Cardiac septum (tissue), 1 donor: Measurements from ENCODE around the gene SQOR. TPM values are rescaled to one million over a fixed set of nuclear protein-coding genes. Genes with fewer than 3 reads are reported as not detected.
A peak's percentile ranks its signal among the peaks of the same experiment; 100 is the strongest.

ENCODE experiments used
- DNase-seq: peaks from one replicate; pipeline ENCODE4 v3.0.0-alpha.2; 2020; ENCODE audit warnings: low spot score
- intact Hi-C: fragments of 100-400 bp; cut with DNase I; formaldehyde crosslinking; loops from one replicate; pipeline ENCODE4 v1.14.0; 2022
- total RNA-seq: library from RNA; stranded (reverse); fragmentation: NEBNext Ultra II Directional; extraction: Animal tissue kit (Norgen Biotek cat#: 25700); gene quantifications from one replicate; pipeline ENCODE4 v1.2.1, GENCODE V29; 2021
- donor health status: DM: no; HTN: no; CAD: no.

The SQOR gene
- total RNA-seq, 1 donor from 2014 or later = 12.3 TPM

DNA sequence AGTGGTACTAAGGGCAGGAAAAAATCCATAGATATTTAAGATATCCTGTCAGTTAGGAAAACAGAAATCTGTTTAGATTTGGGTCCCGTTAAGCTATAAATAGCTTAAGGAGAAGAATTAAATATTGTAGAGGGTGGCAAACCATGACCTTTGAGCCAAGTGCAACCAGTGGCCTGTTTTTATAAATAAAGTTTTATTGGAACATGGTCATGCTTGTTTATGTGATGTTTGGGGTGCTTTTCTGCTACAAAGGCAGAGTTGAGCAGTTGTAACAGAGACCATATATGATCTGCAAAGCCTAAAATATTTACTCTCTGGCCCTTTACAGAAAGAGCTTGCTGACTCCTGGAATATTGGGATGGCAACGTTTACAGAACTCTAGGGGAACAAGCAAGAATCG, 66.3 kb downstream of the SQOR start:
- intact Hi-C loops = no loop called here
- no peak for DNase-seq

DNA sequence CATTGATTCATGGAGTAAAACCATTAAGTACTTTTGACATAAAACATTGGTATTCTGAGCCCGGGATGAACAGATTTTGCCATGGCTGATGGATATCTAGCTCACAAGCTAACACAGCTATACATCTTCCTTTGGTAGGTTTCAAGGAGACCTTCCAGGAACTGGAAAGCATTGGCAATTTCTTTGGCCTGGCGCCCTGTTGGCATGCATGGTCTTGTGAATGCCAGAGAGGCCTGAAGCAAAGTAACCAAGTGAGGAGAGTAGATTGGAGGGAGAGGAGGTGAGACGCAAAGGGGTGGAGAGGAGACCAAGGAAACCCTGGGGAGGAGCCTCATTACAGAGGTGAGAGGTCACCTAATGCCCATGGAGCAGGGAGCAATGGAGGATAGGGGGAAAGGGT, 67.2 kb downstream of the SQOR start:
- intact Hi-C loops = no loop called here

DNA sequence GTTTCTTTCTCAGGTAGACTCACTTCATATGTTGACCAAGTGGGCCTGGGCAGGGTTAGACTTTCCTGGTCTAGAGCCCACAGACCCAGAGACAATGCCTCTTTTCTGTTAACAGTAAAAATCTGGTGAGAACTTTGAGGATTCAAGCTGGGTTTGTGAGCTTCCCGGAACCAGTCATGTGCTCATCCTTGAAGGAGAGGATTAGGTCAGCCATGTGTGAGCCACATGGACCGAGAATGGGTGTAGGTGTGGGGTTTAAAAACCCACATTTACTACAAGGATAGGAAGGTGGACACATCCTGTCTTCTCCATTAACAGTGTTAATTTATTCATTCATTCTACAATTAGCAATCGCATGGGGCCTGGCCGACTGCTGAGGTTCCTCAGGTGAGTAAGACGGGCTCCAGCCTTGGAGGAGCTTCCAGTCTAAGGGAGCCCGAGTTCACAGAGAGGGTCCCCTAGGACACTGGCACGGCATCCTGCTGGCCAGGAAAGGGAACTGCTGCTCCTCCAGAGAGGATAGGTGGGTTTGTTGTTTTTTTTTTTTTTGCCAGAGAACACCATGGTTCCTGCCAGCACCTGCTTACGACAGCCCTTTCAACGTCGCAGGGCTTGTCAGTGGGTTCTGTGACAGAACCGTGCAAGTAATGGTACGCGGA, 69.0 kb downstream of the SQOR start:
- DNase-seq = no peak
- intact Hi-C loops = no loop called here

More for the DNA sequence above, 67.2 kb downstream of the SQOR start:
- DNase-seq = no peak

DNA sequence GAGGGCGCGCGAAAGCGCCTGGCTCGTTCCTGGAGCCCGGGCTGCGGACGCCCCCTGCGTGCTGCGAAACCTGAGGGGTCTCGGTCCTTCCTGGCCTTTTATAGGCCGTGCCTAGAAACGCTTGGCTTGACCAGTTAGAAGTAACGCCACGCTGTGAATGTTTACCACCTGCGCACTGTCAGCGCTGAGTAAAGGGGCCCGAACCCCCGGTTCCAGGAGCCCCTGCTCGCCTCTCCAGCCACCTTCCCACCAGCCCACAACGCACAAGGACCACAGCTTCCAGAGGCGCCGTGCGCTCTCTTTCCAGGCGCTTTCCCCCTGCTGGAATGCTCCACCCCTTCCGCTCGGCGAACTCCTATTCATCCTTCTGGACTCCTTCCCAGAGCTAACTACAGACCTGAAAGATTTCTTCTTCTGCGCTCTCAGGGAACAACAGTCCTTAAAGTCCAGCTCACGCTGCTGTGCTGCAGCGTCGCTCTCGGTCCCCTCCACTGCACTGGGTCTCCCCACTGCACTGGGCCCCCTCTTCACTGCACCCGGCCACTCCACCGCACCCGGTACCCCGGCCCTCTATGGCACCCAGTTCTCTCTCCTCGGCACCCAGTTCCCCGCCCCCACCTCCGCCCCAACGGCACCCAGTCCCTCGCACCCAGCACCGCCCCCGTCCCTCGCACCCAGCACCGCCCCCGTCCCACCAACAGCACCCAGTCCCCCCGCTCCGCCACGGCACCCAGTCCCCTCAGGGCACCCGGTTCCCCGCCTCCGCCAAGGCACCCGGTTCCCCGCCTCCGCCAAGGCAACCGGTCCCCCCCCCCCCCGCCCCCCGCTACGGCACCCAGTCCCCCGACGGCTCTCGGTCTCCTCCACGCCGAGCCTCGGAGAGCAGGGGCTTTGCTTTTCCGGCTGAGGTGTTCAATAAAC, 69.8 kb downstream of the SQOR start:
- intact Hi-C loops = no loop called here
- no peak for DNase-seq

DNA sequence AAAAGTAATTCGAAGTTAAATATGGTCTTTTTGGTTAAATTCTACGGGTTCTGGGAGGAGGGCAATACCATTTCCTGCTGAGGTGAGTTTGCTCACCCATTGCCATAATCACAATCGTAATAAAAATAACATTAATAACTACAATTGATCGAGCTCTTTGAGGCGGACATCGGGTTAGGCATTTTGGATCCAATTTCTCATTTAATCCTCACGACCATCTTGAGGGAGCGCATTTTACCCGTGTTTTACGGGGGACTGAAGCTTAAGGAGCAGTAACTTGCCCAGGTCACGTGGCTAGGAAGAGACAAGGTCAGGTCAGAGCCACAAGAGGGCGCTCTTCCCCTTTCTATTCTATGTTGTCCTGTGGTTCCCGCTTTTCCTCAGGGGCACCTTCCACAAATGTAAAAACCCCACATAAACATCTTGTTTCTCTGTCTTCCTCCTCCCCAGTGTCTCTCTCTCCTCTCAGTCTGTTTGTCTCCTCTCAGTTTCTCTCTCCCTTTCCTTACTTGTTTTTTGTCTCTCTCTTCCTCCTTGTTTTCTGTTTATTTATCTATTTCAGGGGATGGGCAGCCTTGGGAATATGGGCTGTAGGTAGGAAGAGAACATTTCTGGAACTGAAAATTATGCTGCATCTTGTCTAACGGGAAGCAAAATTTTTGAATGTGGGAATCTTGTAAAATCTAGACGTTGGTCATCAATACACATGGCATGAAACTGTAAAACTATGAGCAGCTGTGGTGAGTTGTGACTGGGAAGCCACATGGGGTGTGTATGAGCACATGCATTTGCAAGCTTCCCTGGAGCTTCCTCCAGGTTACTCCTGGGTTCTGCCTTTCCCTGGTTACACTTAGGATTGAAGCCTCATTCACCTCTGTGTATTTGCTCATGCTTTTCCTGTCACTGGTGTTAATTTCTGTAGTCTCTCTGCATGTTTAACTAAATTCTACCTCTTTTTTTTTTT, 71.0 kb downstream of the SQOR start:
- intact Hi-C loops = no loop called here
- DNase-seq = peak; percentile 83

DNA sequence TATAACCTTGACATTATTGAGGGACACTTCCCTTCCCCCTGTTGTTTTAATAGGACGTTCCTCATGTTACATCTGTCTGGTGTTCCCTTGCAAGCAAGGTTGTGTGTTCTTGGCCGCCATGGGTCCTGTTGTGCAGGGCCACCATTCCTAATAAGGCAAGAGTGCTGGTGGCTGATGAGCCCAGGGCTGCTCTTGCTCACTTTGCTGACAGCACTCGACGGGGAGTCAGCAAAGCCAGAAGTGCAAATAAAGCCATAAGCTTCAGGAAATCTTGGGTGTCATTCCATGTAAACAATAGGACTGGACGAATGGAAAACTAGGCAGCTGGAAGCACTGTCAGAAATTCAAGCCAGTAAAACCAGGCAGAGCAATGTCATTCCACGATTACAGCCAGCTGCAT, 75.8 kb downstream of the SQOR start:
- intact Hi-C loops = loop anchor here (10.0 kb wide), 1 partner anchor 594 kb away; no protein-coding TSS in a partner anchor
- no peak for DNase-seq

DNA sequence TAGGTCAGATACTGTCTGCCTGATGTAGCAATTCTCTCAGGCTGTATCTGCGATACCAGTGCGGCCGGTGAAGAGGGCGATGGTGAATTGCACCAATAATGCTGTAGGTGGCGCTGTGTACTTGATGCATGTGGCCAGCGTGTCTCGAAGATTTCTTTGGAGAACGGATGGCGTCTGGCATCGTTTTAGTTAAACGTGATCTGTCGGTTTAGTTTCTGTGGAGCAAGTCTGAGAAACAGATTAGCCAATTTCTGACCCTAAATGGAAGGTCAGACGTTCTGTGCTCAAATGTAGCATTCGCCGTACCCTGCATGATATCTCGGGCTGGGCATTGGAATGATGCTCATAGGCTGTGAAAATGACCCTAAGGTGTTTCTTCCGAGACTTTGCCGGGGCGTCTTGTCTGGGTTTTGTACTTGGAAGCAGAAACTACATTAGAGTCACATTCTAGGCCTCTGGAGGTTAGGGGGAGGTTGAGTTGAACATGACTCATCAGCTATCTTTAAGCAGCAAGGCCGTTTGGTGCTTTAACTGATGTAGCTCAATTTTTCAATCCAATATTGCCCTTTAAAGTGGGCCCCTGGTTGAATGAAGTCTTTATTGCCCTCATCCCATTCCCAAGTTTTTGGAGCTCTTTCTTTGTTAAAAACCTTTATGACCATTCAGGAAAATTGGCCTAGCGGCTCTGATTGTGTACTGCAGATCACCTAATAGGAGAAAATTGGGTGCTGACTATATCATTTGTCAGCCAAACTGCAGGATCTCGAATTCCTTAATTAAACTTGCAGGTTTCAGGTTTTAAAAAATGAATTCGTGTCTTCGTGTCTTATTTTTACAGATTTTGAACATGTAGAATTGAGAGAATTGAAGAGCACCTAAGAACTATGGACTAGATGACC, 80.0 kb downstream of the SQOR start:
- intact Hi-C loops = loop anchor here (2.0 to 10.0 kb wide), 2 partner anchors 76 to 590 kb away; no protein-coding TSS in a partner anchor

DNA sequence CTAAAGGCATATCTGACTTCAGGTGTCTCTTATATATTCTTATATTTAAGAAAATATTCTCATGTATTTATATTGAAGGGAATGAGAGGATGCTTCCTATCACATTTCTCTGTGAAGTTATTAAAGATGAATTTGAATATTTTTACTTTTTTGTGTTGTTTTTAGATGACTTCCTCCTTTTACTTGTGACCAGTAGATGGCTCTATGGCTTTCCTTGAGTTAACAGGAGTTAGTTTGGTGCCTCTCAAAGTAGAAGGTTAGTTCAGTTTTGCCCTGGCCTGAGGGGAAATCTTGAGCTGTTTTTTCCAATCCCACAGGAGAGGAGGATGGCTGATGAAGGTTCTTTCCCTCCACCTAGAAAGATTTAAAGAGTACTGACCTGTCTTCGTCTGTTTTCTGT, 80.7 kb downstream of the SQOR start:
- intact Hi-C loops = loop anchor here (2.0 to 10.0 kb wide), 2 partner anchors 75 to 589 kb away; no protein-coding TSS in a partner anchor

More for the DNA sequence above, 80.0 kb downstream of the SQOR start:
- DNase-seq = no peak

DNA sequence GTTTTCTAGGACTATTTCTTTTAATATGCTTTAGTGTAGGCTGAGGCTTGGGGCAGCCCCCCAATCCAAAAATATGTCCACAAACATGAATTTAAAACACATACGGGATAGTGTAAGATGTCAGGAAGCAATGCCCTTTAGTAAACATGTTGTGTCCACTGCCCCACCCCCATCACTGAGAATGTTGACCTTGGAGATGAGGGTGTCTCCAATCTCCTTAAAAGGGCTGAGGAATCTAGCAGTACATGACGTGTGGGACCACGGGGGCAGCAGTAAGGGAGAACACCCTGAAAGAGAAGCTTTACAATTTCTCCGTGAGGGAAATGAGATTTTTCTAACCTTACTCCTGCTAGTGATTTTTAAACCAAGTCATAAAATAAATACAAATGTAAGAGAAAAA, 84.7 kb downstream of the SQOR start:
- intact Hi-C loops = loop anchor here (10.0 kb wide), 1 partner anchor 585 kb away; no protein-coding TSS in a partner anchor

More for the DNA sequence above, 80.7 kb downstream of the SQOR start:
- DNase-seq = no peak

DNA sequence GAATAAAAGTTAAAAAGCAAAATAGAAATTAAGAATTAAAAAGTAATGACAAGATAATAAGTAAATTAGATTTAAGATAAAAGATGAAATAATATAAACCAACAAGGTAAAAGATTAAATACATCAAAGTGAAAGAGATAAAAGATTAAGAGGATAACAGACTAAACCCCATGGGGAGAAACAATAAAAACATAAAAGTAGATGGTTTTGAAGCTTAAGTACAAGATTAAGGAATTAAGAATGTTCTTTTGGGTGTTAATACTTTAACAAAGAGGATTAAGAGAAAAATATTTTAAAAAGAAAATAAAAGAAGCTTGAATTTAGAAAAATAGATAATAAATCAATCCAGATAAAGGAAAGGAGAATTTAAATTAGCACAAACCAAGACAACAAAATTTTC, 85.4 kb downstream of the SQOR start:
- intact Hi-C loops = no loop called here

More for the DNA sequence above, 84.7 kb downstream of the SQOR start:
- no peak for DNase-seq

DNA sequence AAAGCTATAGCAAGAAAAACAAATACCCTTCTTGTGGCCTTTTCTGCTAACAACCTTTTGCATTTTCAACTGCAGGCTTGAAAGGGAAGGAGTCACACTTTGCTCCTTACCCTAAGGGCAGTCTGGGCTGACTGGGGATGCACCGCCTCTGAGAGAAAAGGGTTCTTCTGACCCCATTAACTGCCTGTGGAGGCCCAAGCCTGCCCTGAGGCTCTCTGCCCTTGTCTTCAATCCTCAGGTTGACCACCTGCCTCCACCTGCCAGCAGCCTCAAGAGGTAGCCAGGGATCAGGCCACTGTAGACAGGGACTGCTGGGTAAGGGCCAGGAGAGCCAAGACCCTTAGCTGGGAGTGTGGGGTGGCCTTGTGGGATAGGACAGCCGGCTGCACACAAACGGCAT, 93.8 kb downstream of the SQOR start:
- DNase-seq = no peak
- intact Hi-C loops = no loop called here

More for the DNA sequence above, 85.4 kb downstream of the SQOR start:
- DNase-seq = no peak

DNA sequence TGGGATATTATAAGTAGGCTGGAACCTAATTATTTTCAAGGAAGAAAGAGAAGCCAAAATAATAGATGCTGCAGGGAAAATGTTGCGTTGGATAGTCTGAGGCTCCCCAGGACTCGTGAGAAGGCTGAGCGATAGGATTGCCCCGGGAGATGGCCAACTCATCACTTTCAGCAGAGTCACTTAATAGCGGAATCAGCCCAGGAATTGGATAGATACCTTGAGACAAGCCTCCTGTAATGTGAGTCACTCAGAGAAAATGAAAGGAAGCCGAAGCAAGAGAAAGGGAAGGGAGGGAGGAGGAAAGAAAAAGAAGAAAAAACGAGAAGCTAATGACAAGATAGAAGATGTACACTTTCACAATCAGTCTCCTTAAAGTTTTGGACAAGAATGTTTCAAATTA, 94.3 kb downstream of the SQOR start:
- no peak for DNase-seq
- intact Hi-C loops = no loop called here

DNA sequence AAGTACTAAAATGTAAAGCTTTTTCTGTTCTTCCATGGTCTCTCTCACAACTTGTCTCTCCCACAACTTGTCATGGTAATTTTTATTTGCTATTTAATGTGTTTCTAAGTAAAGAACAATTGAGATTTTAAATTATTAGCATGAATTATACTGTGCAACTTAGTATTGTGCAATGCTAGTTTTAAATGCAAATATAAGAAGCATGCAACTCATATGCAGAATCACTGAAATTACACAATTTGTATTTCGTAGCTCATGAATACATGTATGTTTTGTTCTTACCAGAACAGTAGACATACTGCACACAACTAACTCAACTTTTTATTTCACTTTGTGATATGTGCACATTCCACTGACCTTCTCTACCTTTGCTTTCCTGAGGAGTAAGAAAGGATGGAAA, 96.5 kb downstream of the SQOR start:
- intact Hi-C loops = no loop called here
- DNase-seq = no peak

DNA sequence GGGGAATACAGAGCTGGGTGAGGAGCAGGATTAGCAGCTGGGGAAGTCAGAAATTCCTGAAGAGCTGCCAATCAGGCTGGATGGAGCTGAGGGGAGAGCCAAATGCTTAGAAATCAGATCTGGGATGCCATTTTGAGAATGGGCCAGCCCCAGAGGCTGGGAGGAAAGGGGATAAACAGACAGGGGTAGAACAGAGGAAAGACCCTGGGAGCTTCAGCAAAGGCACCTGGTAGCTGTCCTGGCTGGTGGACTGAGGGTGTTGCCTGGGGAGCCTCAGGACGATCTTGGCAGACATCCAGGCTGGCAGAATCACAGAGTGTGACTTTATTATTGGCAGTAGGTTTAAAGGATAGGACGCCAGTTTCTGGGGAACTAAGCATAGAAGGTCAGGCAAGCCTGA, 97.8 kb downstream of the SQOR start:
- intact Hi-C loops = no loop called here
- DNase-seq = no peak

DNA sequence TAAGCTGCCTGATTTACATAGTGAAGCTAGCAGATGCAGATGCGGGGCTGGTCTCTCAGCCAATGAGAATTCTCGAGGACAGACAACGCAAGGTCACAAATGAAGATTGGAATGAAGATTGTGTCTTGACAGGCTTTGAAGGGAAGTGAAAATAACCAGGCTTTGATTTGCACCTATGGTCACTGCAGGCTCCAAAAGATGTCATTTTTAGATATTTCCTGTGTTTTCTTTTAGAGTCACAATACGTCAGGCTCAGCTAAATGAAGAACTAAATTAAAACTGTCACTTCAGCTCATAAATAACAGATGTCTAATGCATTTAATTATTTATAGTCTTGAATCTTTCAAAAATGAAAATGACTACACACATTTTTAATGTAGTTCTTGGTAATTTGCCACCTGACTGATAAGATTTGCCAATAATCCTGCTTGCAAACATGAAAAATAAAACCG, 99.5 kb downstream of the SQOR start:
- no peak for DNase-seq
- intact Hi-C loops = no loop called here
